Activated T-cell treated with anti-CD3 and anti-CD28 coated beads, Interleukin-2, amount 50 U/mL, for 72 hours (primary cell): Measurements from ENCODE around the gene ALDH1A2. TPM values are rescaled to one million over a fixed set of nuclear protein-coding genes. Genes with fewer than 3 reads are reported as not detected.

Experiments used
- ATAC-seq, 2 donors: fragments of 150-1000 bp; cut with Tn5 transposase; replicated peaks in 1 of 2; 2 replicates each; pipeline ENCODE4 v1.10.0; 2021; ENCODE audit warnings: moderate library complexity in 2 of 2, mild to moderate bottlenecking in 1 of 2
- DNase-seq, 2 donors: peaks; one replicate each; pipeline ENCODE4 v3.0.0; 2021 to 2022; ENCODE audit warnings: mixed read lengths in 1 of 2
- H3K27ac Mint-ChIP-seq: one replicate; pipeline ENCODE4 v1.8.0; 2022; ENCODE audit warnings: mild to moderate bottlenecking, moderate library complexity, mixed read lengths
- H3K27me3 Mint-ChIP-seq: one replicate; pipeline ENCODE4 v1.8.0; 2022; ENCODE audit warnings: low read depth, mixed read lengths
- H3K36me3 Mint-ChIP-seq, 2 donors: one replicate each; pipeline ENCODE4 v1.8.0; 2022; ENCODE audit warnings: mixed read lengths in 2 of 2, mild to moderate bottlenecking in 1 of 2; ENCODE audit not compliant: insufficient read depth in 2 of 2
- H3K4me1 Mint-ChIP-seq: one replicate; pipeline ENCODE4 v1.8.0; 2022; ENCODE audit warnings: low read depth, mixed read lengths
- H3K4me3 Mint-ChIP-seq, 2 donors: one replicate each; pipeline ENCODE4 v1.8.0; 2022; ENCODE audit warnings: mild to moderate bottlenecking in 2 of 2, mixed read lengths in 2 of 2, moderate library complexity in 2 of 2
- H3K9me3 Mint-ChIP-seq, 2 donors: one replicate each; pipeline ENCODE4 v1.8.0; 2022; ENCODE audit warnings: mixed read lengths in 2 of 2
- total RNA-seq, 2 donors: library from RNA; stranded (reverse); gene quantifications; one replicate each; pipeline ENCODE4 v1.2.3, GENCODE V29; 2022

ALDH1A2 gene
- total RNA-seq, 2 donors from 2014 or later = 0.56 to 2.6 TPM

DNA sequence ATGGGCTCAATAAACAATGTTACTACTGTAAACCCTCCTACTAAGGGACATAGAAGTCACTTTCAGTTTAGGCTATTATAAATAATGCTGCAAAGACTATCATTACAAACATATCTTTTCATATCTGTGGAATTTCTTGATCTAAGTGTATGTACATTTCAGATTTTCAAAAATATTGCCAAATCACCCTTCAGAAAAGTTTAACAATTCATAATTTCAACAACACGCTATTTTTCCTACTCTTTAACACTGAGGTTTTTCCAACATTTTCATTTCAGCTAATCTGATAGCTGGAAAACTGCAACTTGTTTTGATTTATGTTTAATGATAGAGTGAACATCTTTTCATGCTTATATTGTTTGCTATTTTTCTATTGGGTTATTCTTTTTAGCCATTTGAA is 69.0 kb downstream of the ALDH1A2 start:
- Mint-ChIP-seq H3K36me3 (peaks cover 0 to 1% of the 10 kb centered on the region in 2 donors), H3K9me3 (peaks cover 0 to 2% of the 10 kb centered on the region in 2 donors), H3K27me3 (peaks cover 43% of the 10 kb centered on the region), H3K27ac (no peak overlapping the region), H3K4me3 (no peak overlapping the region), H3K4me1 (no peaks in the 10 kb centered on the region)
- DNase-seq = no peak
- no peak for ATAC-seq

DNA sequence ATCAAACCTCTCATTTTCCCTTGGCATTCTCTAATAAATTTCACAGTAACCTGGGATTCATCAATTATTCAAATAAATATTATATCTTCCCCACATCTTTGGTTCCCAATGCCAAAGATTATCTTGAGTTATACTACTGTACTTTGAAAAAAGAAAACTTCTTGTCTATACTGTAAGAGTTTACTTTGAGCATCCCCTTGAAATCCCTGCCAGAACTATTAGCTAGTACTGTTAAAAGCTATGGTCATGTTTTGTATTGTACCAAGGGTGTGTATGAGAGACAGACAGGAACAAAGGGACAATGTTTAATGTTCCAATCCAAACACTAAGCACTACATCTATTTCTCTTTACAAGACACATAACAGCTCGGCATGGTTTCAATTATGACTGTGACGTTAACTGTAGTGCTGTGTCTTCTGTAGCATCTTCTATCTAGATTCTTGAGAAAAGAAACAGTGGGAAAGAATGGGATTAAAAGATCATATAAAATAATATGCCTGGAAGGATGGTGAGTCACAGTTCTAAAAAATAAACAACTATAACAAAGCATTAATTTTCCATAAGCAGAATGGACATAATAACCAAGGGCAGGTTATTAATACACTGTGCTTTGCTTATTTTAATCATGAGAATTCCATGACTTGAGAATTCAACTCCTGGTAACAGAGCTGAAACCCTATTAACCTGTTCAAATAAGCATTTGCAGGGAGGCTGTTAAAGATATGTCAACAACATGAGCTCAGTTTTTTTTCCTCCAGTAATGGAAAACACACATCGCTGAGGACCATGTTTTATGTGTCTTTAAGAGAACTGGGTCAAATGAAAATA is 71.1 kb downstream of the ALDH1A2 start:
- DNase-seq (no peak), ATAC-seq (no peak)
- no peaks in the 10 kb centered on the region for H3K9me3 Mint-ChIP-seq
- H3K27me3 Mint-ChIP-seq = peaks cover 37% of the 10 kb centered on the region
- H3K36me3 Mint-ChIP-seq = peaks cover 0 to 1% of the 10 kb centered on the region in 2 donors
- no peak overlapping the region for H3K4me3 Mint-ChIP-seq
- no peak overlapping the region for H3K27ac Mint-ChIP-seq
- H3K4me1 Mint-ChIP-seq = no peaks in the 10 kb centered on the region

- Mint-ChIP-seq H3K36me3 (peaks cover 0 to 1% of the 10 kb centered on the region in 2 donors), H3K4me1 (no peaks in the 10 kb centered on the region), H3K4me3 (no peak overlapping the region), H3K27me3 (peaks cover 28% of the 10 kb centered on the region), H3K9me3 (no peaks in the 10 kb centered on the region), H3K27ac (no peak overlapping the region)
- ATAC-seq (no peak), DNase-seq (no peak)
These were observed 71.9 kb downstream of the ALDH1A2 start for GRCh38 chr15:57993409-57994145.

GRCh38 chr15:57992761-57993355 is 72.7 kb downstream of the ALDH1A2 start:
- H3K9me3 Mint-ChIP-seq = no peaks in the 10 kb centered on the region
- no peak for DNase-seq
- H3K36me3 Mint-ChIP-seq = peaks cover 0 to 1% of the 10 kb centered on the region in 2 donors
- H3K27ac Mint-ChIP-seq = no peak overlapping the region
- peaks cover 21% of the 10 kb centered on the region for H3K27me3 Mint-ChIP-seq
- no peaks in the 10 kb centered on the region for H3K4me1 Mint-ChIP-seq
- no peak overlapping the region for H3K4me3 Mint-ChIP-seq
- ATAC-seq = no peak

- H3K27ac Mint-ChIP-seq = no peak overlapping the region
- ATAC-seq = no peak
These were observed 92.0 kb downstream of the ALDH1A2 start for GRCh38 chr15:57973534-57973933.

DNA sequence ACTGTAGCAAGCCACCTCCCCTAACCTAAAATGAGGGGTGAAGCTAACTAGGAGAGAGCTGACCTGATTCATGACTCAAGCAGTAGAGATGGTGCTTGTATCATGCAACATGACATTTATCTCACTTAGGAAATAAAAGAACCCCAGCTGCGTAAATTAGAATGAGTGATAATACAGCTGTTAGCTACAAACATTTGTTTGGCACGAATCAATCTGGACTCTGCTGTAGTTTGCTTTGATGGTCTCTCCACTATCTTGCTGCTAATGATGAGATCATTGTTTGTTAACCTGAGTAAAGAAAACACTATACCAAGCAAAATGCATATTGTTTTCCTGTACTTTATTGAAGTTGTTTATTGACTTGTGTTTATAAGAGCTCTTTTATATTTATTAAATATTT is 92.6 kb downstream of the ALDH1A2 start:
- no peaks in the 10 kb centered on the region for H3K36me3 Mint-ChIP-seq
- H3K27me3 Mint-ChIP-seq = peaks cover 5% of the 10 kb centered on the region
- no peak overlapping the region for H3K4me3 Mint-ChIP-seq
- H3K4me1 Mint-ChIP-seq = no peaks in the 10 kb centered on the region
- no peak overlapping the region for H3K27ac Mint-ChIP-seq
- H3K9me3 Mint-ChIP-seq = no peaks in the 10 kb centered on the region
- no peak for ATAC-seq
- DNase-seq = no peak

More at GRCh38 chr15:57973534-57973933, 92.0 kb downstream of the ALDH1A2 start:
- H3K27me3 Mint-ChIP-seq = peaks cover 12% of the 10 kb centered on the region
- H3K4me3 Mint-ChIP-seq = no peak overlapping the region
- no peaks in the 10 kb centered on the region for H3K36me3 Mint-ChIP-seq
- no peaks in the 10 kb centered on the region for H3K9me3 Mint-ChIP-seq
- H3K4me1 Mint-ChIP-seq = no peaks in the 10 kb centered on the region
- no peak for DNase-seq

DNA sequence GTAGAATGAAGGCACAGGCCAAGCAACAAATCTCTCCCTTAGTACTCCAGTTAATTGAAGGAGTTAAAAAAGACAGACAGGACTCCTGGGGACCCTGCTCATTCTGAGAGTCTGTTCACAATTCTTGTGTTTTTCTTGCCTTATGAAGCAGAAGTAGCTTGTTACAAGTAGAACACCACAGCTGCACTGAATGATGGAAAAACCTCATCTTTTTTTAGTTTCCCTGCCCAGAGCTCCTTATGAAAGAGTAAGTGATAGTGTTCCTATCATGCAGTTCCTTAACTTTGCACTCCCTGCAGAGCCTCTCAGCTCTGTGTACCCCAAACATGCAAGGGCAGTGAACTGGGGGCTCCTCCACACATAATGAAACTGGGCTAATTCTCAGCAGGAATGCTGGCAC is 95.5 kb downstream of the ALDH1A2 start:
- Mint-ChIP-seq H3K27ac (no peak overlapping the region), H3K27me3 (peaks cover 8% of the 10 kb centered on the region), H3K36me3 (no peaks in the 10 kb centered on the region), H3K4me1 (no peaks in the 10 kb centered on the region), H3K9me3 (no peaks in the 10 kb centered on the region), H3K4me3 (no peak overlapping the region)
- ATAC-seq (no peak), DNase-seq (no peak)

DNA sequence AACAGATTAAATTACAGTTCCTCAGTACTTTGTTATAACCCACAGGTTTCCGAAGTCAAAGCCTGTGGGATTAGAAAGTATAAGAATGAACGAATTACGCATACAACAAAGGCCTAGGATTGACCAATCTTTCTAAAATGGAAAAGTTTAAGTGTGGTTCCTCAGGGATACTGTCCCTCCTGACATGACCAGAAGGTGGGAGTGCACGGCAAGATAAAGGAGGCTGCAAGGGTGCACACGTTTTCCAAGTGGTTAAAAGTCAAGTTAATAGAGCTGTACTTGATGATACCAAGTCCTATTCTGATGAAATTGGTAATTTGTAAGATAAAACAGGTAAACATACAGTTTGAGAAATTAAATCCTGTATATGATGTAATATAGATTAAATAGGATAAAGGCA is 96.2 kb downstream of the ALDH1A2 start:
- Mint-ChIP-seq H3K9me3 (no peaks in the 10 kb centered on the region), H3K27me3 (peaks cover 8% of the 10 kb centered on the region), H3K36me3 (no peaks in the 10 kb centered on the region), H3K4me3 (no peak overlapping the region), H3K27ac (no peak overlapping the region), H3K4me1 (no peaks in the 10 kb centered on the region)
- ATAC-seq (no peak), DNase-seq (no peak)

- H3K4me3 Mint-ChIP-seq = no peak overlapping the region
- H3K4me1 Mint-ChIP-seq = no peaks in the 10 kb centered on the region
- H3K9me3 Mint-ChIP-seq = no peaks in the 10 kb centered on the region
These were observed 102.6 kb downstream of the ALDH1A2 start for GRCh38 chr15:57962887-57963286.

GRCh38 chr15:57961919-57962318 is 103.6 kb downstream of the ALDH1A2 start:
- H3K9me3 Mint-ChIP-seq = no peaks in the 10 kb centered on the region
- no peaks in the 10 kb centered on the region for H3K36me3 Mint-ChIP-seq
- no peaks in the 10 kb centered on the region for H3K4me1 Mint-ChIP-seq
- peaks cover 31% of the 10 kb centered on the region for H3K27me3 Mint-ChIP-seq
- ATAC-seq (no peak), DNase-seq (no peak)
- H3K4me3 Mint-ChIP-seq = no peak overlapping the region
- H3K27ac Mint-ChIP-seq = no peak overlapping the region

More at GRCh38 chr15:57962887-57963286, 102.6 kb downstream of the ALDH1A2 start:
- DNase-seq = no peak
- no peak for ATAC-seq
- Mint-ChIP-seq H3K36me3 (no peaks in the 10 kb centered on the region), H3K27ac (no peak overlapping the region), H3K27me3 (peaks cover 30% of the 10 kb centered on the region)

DNA sequence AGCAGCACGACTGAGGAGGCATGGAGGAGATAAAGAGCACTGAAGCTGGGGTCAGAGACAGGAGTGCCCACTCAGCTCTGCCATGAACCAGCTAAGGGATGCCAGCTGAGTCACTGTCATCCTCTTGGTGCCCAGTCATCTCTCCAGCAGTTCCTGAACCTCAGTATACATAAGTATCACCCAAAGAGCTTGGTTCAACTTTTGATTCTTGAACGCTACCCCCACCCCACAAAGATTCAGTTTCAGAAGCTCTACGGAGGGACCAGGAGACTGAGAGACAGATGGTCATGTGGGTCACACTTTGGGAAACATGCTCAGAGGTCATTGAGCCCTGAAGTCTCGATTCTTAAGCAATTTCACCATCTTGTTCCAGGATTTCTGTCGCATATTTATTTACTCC is 108.4 kb downstream of the ALDH1A2 start:
- ATAC-seq (no peak), DNase-seq (no peak)
- Mint-ChIP-seq H3K9me3 (no peaks in the 10 kb centered on the region), H3K4me1 (no peaks in the 10 kb centered on the region), H3K27ac (no peak overlapping the region), H3K27me3 (peaks cover 31% of the 10 kb centered on the region), H3K36me3 (no peaks in the 10 kb centered on the region), H3K4me3 (no peak overlapping the region)

- ATAC-seq (no peak), DNase-seq (no peak)
- Mint-ChIP-seq H3K36me3 (no peaks in the 10 kb centered on the region), H3K9me3 (no peaks in the 10 kb centered on the region), H3K27me3 (peaks cover 30% of the 10 kb centered on the region), H3K4me1 (no peaks in the 10 kb centered on the region), H3K27ac (no peak overlapping the region), H3K4me3 (no peak overlapping the region)
These were observed 111.6 kb downstream of the ALDH1A2 start for GRCh38 chr15:57953874-57954273.

GRCh38 chr15:57951328-57951932 is 114.1 kb downstream of the ALDH1A2 start:
- H3K27ac Mint-ChIP-seq = no peak overlapping the region
- no peaks in the 10 kb centered on the region for H3K9me3 Mint-ChIP-seq
- H3K27me3 Mint-ChIP-seq = peaks cover 31% of the 10 kb centered on the region
- no peaks in the 10 kb centered on the region for H3K4me1 Mint-ChIP-seq
- DNase-seq (no peak), ATAC-seq (no peak)
- H3K4me3 Mint-ChIP-seq = no peak overlapping the region
- no peaks in the 10 kb centered on the region for H3K36me3 Mint-ChIP-seq
